NCI-H2227 (cell line): ENCODE results near the gene ORAI2.
"Not testable (repeated sequence)": the region's sequence is repeated elsewhere in the genome, so short reads cannot be mapped to it uniquely, and the experiment has no call there.

Experiments
- DNase-seq: peaks from one replicate; lab custom pipeline; 2025; ENCODE audit not compliant: unreplicated experiment; lab: John Stamatoyannopoulos, UW

ORAI2 gene

GRCh38 chr7:102433219-102434038, at the start of gene ORAI2:
TSS of gene ORAI2 (plus strand) at chr7:102433575. CDS start at chr7:102438957, 5,382 bp downstream.
- peak; percentile 92 for DNase-seq

- DNase-seq, result peak; percentile 42
These were observed 46.3 kb upstream of the ORAI2 start for GRCh38 chr7:102387064-102387463.

GRCh38 chr7:102389810-102390209, 43.6 kb upstream of the ORAI2 start:
- no peak for DNase-seq

- DNase-seq, result peak; percentile 88
These were observed 42.5 kb upstream of the ORAI2 start for GRCh38 chr7:102390697-102391484.

- no peak for DNase-seq
These were observed 41.0 kb upstream of the ORAI2 start for GRCh38 chr7:102392330-102392729.

- DNase-seq, result no peak
These were observed 39.9 kb upstream of the ORAI2 start for GRCh38 chr7:102393467-102393866.

GRCh38 chr7:102395592-102395872, 37.8 kb upstream of the ORAI2 start:
- DNase-seq, result peak; percentile 67

GRCh38 chr7:102395873-102396709, 37.3 kb upstream of the ORAI2 start, which contains the start of gene PRKRIP1:
TSS of gene PRKRIP1 (plus strand) at chr7:102396363. CDS start at chr7:102396412, 49 bp downstream.
- peak; percentile 97 for DNase-seq

GRCh38 chr7:102396710-102397019, 36.7 kb upstream of the ORAI2 start:
- no peak for DNase-seq

GRCh38 chr7:102398543-102398942, 34.8 kb upstream of the ORAI2 start:
- no peak for DNase-seq

GRCh38 chr7:102400360-102400759, 33.0 kb upstream of the ORAI2 start:
- no peak for DNase-seq

- no peak for DNase-seq
These were observed 29.8 kb upstream of the ORAI2 start for GRCh38 chr7:102403563-102403962.

GRCh38 chr7:102404005-102404861, 29.1 kb upstream of the ORAI2 start:
- DNase-seq, result peak; percentile 34

- not testable (repeated sequence) for DNase-seq
These were observed 28.6 kb upstream of the ORAI2 start for GRCh38 chr7:102404862-102405188.

- no peak for DNase-seq
These were observed 25.5 kb upstream of the ORAI2 start for GRCh38 chr7:102407910-102408309.

GRCh38 chr7:102408530-102408929, 24.8 kb upstream of the ORAI2 start:
- DNase-seq, result not testable (repeated sequence)

GRCh38 chr7:102409340-102409739, 24.0 kb upstream of the ORAI2 start:
- no peak for DNase-seq

GRCh38 chr7:102410123-102410522, 23.3 kb upstream of the ORAI2 start:
- no peak for DNase-seq

GRCh38 chr7:102410918-102411317, 22.5 kb upstream of the ORAI2 start:
- no peak for DNase-seq

GRCh38 chr7:102412548-102412947, 20.8 kb upstream of the ORAI2 start:
- DNase-seq, result no peak

- no peak for DNase-seq
These were observed 20.3 kb upstream of the ORAI2 start for GRCh38 chr7:102413091-102413490.
